Keratinocyte (primary cell): ENCODE results near the gene RFX2. TPM values are rescaled to one million over a fixed set of nuclear protein-coding genes. Genes with fewer than 3 reads are reported as not detected.

ENCODE experiments used
- DNase-seq: peaks from one replicate; pipeline ENCODE4 v3.0.0-alpha.2; 2011; ENCODE audit warnings: low read depth, missing footprints, low spot score
- FAIRE-seq: peaks from 2 replicates; lab custom pipeline; 2011; peaks lifted over from hg19 to GRCh38; lab: Jason Lieb, UNC
- H2AFZ ChIP-seq: 2 replicates; pipeline ENCODE4 v1.6.0; 2012; ENCODE audit warnings: low read length, control low read depth, inconsistent platforms; ENCODE audit not compliant: control insufficient read depth
- H3K27ac ChIP-seq: 2 replicates; pipeline ENCODE4 v1.5.1; 2011; ENCODE audit warnings: low read length; ENCODE audit not compliant: control insufficient read depth, insufficient read depth
- H3K27me3 ChIP-seq: 3 replicates; pipeline ENCODE4 v1.6.0; 2011; ENCODE audit warnings: low read length; ENCODE audit not compliant: control insufficient read depth, insufficient read depth; ENCODE audit errors: extremely low read depth
- H3K36me3 ChIP-seq, 2 experiments: 2 replicates in 1 of 2; 3 replicates in 1 of 2; pipeline ENCODE4 v1.5.1; 2011; ENCODE audit warnings: low read length in 2 of 2, mild to moderate bottlenecking in 1 of 2; ENCODE audit not compliant: control insufficient read depth in 2 of 2, insufficient read depth in 2 of 2; ENCODE audit errors: extremely low read depth in 1 of 2
- H3K4me1 ChIP-seq: 3 replicates; pipeline ENCODE4 v1.5.1; 2011; ENCODE audit warnings: low read length; ENCODE audit not compliant: control insufficient read depth, insufficient read depth; ENCODE audit errors: extremely low read depth
- H3K4me2 ChIP-seq: 3 replicates; pipeline ENCODE4 v1.6.0; 2011; ENCODE audit warnings: low read depth, low read length; ENCODE audit not compliant: control insufficient read depth, insufficient read depth; ENCODE audit errors: extremely low read depth
- H3K4me3 ChIP-seq, 3 experiments: fragments of 200-600 bp in 1 of 3; sonication (generic) in 1 of 3; 2 replicates in 2 of 3; 3 replicates in 1 of 3; pipeline ENCODE4 v1.5.1; 2011 to 2016; ENCODE audit warnings: low read length in 3 of 3, mild to moderate bottlenecking in 3 of 3, control low read depth in 2 of 3, inconsistent platforms in 1 of 3, low read depth in 1 of 3, mixed read lengths in 1 of 3, mixed run types in 1 of 3, moderate library complexity in 1 of 3; ENCODE audit not compliant: control insufficient read depth in 2 of 3, insufficient read depth in 2 of 3; ENCODE audit errors: extremely low read depth in 1 of 3
- H3K79me2 ChIP-seq: 2 replicates; pipeline ENCODE4 v1.6.0; 2012; ENCODE audit warnings: low read length; ENCODE audit not compliant: control insufficient read depth, insufficient read depth
- H3K9ac ChIP-seq: 3 replicates; pipeline ENCODE4 v1.6.0; 2011; ENCODE audit warnings: low read length; ENCODE audit not compliant: control insufficient read depth, insufficient read depth; ENCODE audit errors: extremely low read depth
- H3K9me1 ChIP-seq: 3 replicates; pipeline ENCODE4 v1.6.0; 2011; ENCODE audit warnings: low read length; ENCODE audit not compliant: control insufficient read depth, insufficient read depth; ENCODE audit errors: extremely low read depth
- H3K9me3 ChIP-seq: 2 replicates; pipeline ENCODE4 v1.5.1; 2012; ENCODE audit warnings: low read depth, low read length; ENCODE audit not compliant: control insufficient read depth
- H4K20me1 ChIP-seq: 3 replicates; pipeline ENCODE4 v1.6.0; 2011; ENCODE audit warnings: low read length; ENCODE audit not compliant: control insufficient read depth, insufficient read depth; ENCODE audit errors: extremely low read depth
- CTCF ChIP-seq, 3 experiments: IDR thresholded peaks in 1 of 3; conservative IDR thresholded peaks in 1 of 3; optimal IDR thresholded peaks in 1 of 3; 2 replicates in 2 of 3; 3 replicates in 1 of 3; pipeline versions ENCODE3 to v1.5.1; 2011; ENCODE audit warnings: low read length in 3 of 3, mild to moderate bottlenecking in 3 of 3, moderate library complexity in 2 of 3, control low read depth in 1 of 3, inconsistent platforms in 1 of 3; ENCODE audit not compliant: insufficient read depth in 2 of 3; ENCODE audit errors: extremely low read depth in 1 of 3
- EZH2 ChIP-seq: IDR thresholded peaks from one replicate; pipeline ENCODE4 v1.6.1; 2012; ENCODE audit warnings: inconsistent platforms, mild to moderate bottlenecking, low read length, moderate library complexity
- dilution Hi-C: fragments of 300-500 bp; cut with MboI; formaldehyde crosslinking; loops from one replicate; pipeline ENCODE4 v1.7.0; 2020; ENCODE audit warnings: low sequenced_read_pairs; ENCODE audit not compliant: extremely low pct_ligation_motif_present
- polyA plus RNA-seq, 5 experiments: library from polyadenylated mRNA; depleted of rRNA in 3 of 5; stranded (reverse) in 3 of 5; stranded (forward) in 1 of 5; unstranded in 1 of 5; fragments of >200 nt; gene quantifications; 1 replicate in 1 of 5; 2 replicates in 3 of 5; 3 replicates in 1 of 5; pipeline versions ENCODE4 v1.2.1 to v1.2.3, GENCODE V29; 2011 to 2012; ENCODE audit warnings: missing spikeins in 2 of 5, low read depth in 1 of 5, low replicate concordance in 1 of 5

The RFX2 gene
- polyA plus RNA-seq, 1 donor (not counting 4 experiments of a cell fraction or from before 2014, with no cell fraction given), result 5.8 TPM

- H3K27ac ChIP-seq, result peak overlapping the region; percentile 85
- peaks cover 2% of the 10 kb centered on the region for H3K9me1 ChIP-seq
- peak overlapping the region; percentile 69 to 97 (median 81) for H3K4me3 ChIP-seq
- no peak for FAIRE-seq
- H3K4me2 ChIP-seq, result peak overlapping the region; percentile 99
- dilution Hi-C loops, result no loop called here
- no peaks in the 10 kb centered on the region for H3K9me3 ChIP-seq
- H3K4me1 ChIP-seq, result peaks cover 23% of the 10 kb centered on the region
- H3K79me2 ChIP-seq, result peaks cover 68% of the 10 kb centered on the region
- no peak overlapping the region for H2AFZ ChIP-seq
- no peaks in the 10 kb centered on the region for H3K27me3 ChIP-seq
- DNase-seq, result no peak
- H4K20me1 ChIP-seq, result peaks cover 24% of the 10 kb centered on the region
- H3K36me3 ChIP-seq, result peaks cover 9 to 24% of the 10 kb centered on the region in 2 experiments
- no peak for TF ChIP-seq CTCF (optimal IDR thresholded peaks at IDR 0.05 in 1 of 3, IDR thresholded peaks at IDR 0.05 in 1 of 3, conservative IDR thresholded peaks at IDR 0.05 in 1 of 3; ENCODE audit: extremely low read depth in 1 of 3, insufficient read depth in 2 of 3, low read length in 3 of 3)
- no peak for TF ChIP-seq EZH2
- H3K9ac ChIP-seq, result peak overlapping the region; percentile 92
These were observed 133.5 kb downstream of the RFX2 start for GRCh38 chr19:5976768-5977167.

DNA sequence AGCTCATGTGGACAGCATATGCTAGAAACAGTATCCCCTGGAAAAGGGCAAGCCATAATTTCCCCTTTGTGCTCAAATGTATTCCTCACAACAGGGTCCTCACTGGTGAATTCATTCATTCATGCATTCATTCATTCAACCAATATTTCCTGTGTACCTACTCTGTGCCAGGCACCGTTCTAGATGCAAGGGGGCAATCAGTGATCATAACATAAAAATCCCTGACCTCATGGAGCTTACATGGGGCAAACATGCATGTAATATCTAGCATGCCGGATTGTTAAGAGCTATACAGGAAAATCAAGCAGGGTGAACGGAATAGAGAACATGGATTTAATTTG lies 134.9 kb downstream of the RFX2 start:
- dilution Hi-C loops, result no loop called here
- Histone ChIP-seq H3K9ac (no peak overlapping the region), H3K9me3 (no peaks in the 10 kb centered on the region), H3K4me1 (peaks cover 26% of the 10 kb centered on the region), H3K27ac (no peak overlapping the region), H3K4me2 (no peak overlapping the region), H3K79me2 (peaks cover 82% of the 10 kb centered on the region), H3K4me3 (no peak overlapping the region), H3K36me3 (peaks cover 9 to 31% of the 10 kb centered on the region in 2 experiments), H4K20me1 (peaks cover 27% of the 10 kb centered on the region), H3K9me1 (peaks cover 2% of the 10 kb centered on the region), H2AFZ (no peak overlapping the region), H3K27me3 (no peaks in the 10 kb centered on the region)
- FAIRE-seq (no peak), DNase-seq (no peak)
- TF ChIP-seq CTCF (optimal IDR thresholded peaks at IDR 0.05 in 1 of 3, IDR thresholded peaks at IDR 0.05 in 1 of 3, conservative IDR thresholded peaks at IDR 0.05 in 1 of 3; ENCODE audit: extremely low read depth in 1 of 3, insufficient read depth in 2 of 3, low read length in 3 of 3) (no peak), EZH2 (no peak)
